Breast epithelium (tissue), 4 donors: Measurements from ENCODE around the gene GDF2. TPM values are rescaled to one million over a fixed set of nuclear protein-coding genes. Genes with fewer than 3 reads are reported as not detected.

Experiments used
- DNase-seq, 2 donors: peaks; one replicate each; pipeline ENCODE4 v3.0.0-alpha.2; 2019; ENCODE audit warnings: low spot score in 2 of 2
- H3K27ac ChIP-seq, 2 donors: fragments of 200-600 bp; sonication (generic) in 1 of 2; one replicate each; pipeline ENCODE4 v1.5.1; 2016 to 2019; ENCODE audit warnings: mild to moderate bottlenecking in 1 of 2
- H3K27me3 ChIP-seq, 2 donors: fragments of 200-600 bp; sonication (generic) in 1 of 2; one replicate each; pipeline versions ENCODE4 v1.5.1 to v1.6.0; 2017 to 2019; ENCODE audit warnings: control low read depth in 1 of 2, mild to moderate bottlenecking in 1 of 2
- H3K36me3 ChIP-seq: fragments of 200-600 bp; one replicate; pipeline ENCODE4 v1.5.1; 2019
- H3K4me1 ChIP-seq, 2 donors: fragments of 200-600 bp; sonication (generic); one replicate each; pipeline ENCODE4 v1.5.1; 2016 to 2019; ENCODE audit warnings: control low read depth in 1 of 2
- H3K4me3 ChIP-seq, 3 donors: fragments of 200-600 bp; sonication (generic); 1 replicate in 2 of 3; 2 replicates in 1 of 3; pipeline ENCODE4 v1.5.1; 2016 to 2019; ENCODE audit warnings: mild to moderate bottlenecking in 3 of 3, moderate library complexity in 2 of 3
- H3K9me3 ChIP-seq, 2 donors: fragments of 200-600 bp; sonication (generic) in 1 of 2; one replicate each; pipeline ENCODE4 v1.5.1; 2016 to 2019; ENCODE audit warnings: control low read depth in 1 of 2
- CTCF ChIP-seq, 3 donors: fragments of 450-650 bp; IDR thresholded peaks; one replicate each; pipeline ENCODE4 v1.5.1; 2016 to 2017; ENCODE audit warnings: antibody characterized with exemption in 3 of 3, mild to moderate bottlenecking in 3 of 3, moderate library complexity in 3 of 3
- POLR2A ChIP-seq: fragments of 450-650 bp; IDR thresholded peaks from one replicate; pipeline ENCODE4 v1.6.1; 2016; ENCODE audit warnings: antibody characterized with exemption, mild to moderate bottlenecking, moderate library complexity
- POLR2AphosphoS5 ChIP-seq, 3 donors: sonication (generic); formaldehyde crosslinking; IDR thresholded peaks; one replicate each; pipeline ENCODE4 v1.6.1; 2017; ENCODE audit warnings: antibody characterized with exemption in 3 of 3
- intact Hi-C: fragments of 100-400 bp; cut with DNase I; formaldehyde crosslinking; loops from one replicate; pipeline ENCODE4 v1.15.1; 2023; ENCODE audit warnings: low total_unique reads
- total RNA-seq, 3 donors: library from RNA; depleted of rRNA; stranded (reverse); fragments of >200 nt; gene quantifications; one replicate each; pipeline ENCODE4 v1.1.0, GENCODE V29; 2016

GDF2 gene
- total RNA-seq, 3 donors from 2014 or later, result not detected

- TF ChIP-seq CTCF (IDR thresholded peaks at IDR 0.05), result no peak
- no peak for TF ChIP-seq POLR2AphosphoS5 (IDR thresholded peaks at IDR 0.05)
- TF ChIP-seq POLR2A, result no peak
- H3K9me3 ChIP-seq, result no peaks in the 10 kb centered on the region
- no peak for DNase-seq
- intact Hi-C loops, result no loop called here
- H3K4me1 ChIP-seq, result no peaks in the 10 kb centered on the region
- H3K27ac ChIP-seq, result no peak overlapping the region
- no peaks in the 10 kb centered on the region for H3K27me3 ChIP-seq
- H3K4me3 ChIP-seq, result no peak overlapping the region
- no peaks in the 10 kb centered on the region for H3K36me3 ChIP-seq
These were observed 5.0 kb upstream of the GDF2 start for GRCh38 chr10:47317251-47317650.

GRCh38 chr10:47318706-47319105 lies 3.5 kb upstream of the GDF2 start:
- H3K9me3 ChIP-seq, result no peaks in the 10 kb centered on the region
- H3K36me3 ChIP-seq, result no peaks in the 10 kb centered on the region
- no peaks in the 10 kb centered on the region for H3K4me1 ChIP-seq
- intact Hi-C loops, result no loop called here
- no peak for TF ChIP-seq POLR2A
- no peak for TF ChIP-seq POLR2AphosphoS5 (IDR thresholded peaks at IDR 0.05)
- no peak for TF ChIP-seq CTCF (IDR thresholded peaks at IDR 0.05)
- no peak overlapping the region for H3K4me3 ChIP-seq
- H3K27me3 ChIP-seq, result no peaks in the 10 kb centered on the region
- DNase-seq, result no peak
- no peak overlapping the region for H3K27ac ChIP-seq

- no peaks in the 10 kb centered on the region for H3K27me3 ChIP-seq
- no peak overlapping the region for H3K4me3 ChIP-seq
- no peaks in the 10 kb centered on the region for H3K4me1 ChIP-seq
- no peak overlapping the region for H3K27ac ChIP-seq
- DNase-seq, result no peak
- H3K36me3 ChIP-seq, result no peaks in the 10 kb centered on the region
- intact Hi-C loops, result no loop called here
- H3K9me3 ChIP-seq, result no peaks in the 10 kb centered on the region
- TF ChIP-seq CTCF (IDR thresholded peaks at IDR 0.05), result no peak
- no peak for TF ChIP-seq POLR2AphosphoS5 (IDR thresholded peaks at IDR 0.05)
- TF ChIP-seq POLR2A, result no peak
These were observed 2.5 kb upstream of the GDF2 start for GRCh38 chr10:47319784-47320183.

- DNase-seq, result no peak
- no peak overlapping the region for H3K27ac ChIP-seq
- TF ChIP-seq POLR2AphosphoS5 (IDR thresholded peaks at IDR 0.05) (no peak), POLR2A (no peak), CTCF (IDR thresholded peaks at IDR 0.05) (no peak)
- no peak overlapping the region for H3K4me3 ChIP-seq
- no peaks in the 10 kb centered on the region for H3K27me3 ChIP-seq
- no peaks in the 10 kb centered on the region for H3K4me1 ChIP-seq
- intact Hi-C loops, result no loop called here
- H3K36me3 ChIP-seq, result no peaks in the 10 kb centered on the region
- no peaks in the 10 kb centered on the region for H3K9me3 ChIP-seq
These were observed 1.4 kb upstream of the GDF2 start for GRCh38 chr10:47320812-47321211.

- Histone ChIP-seq H3K27ac (no peak overlapping the region), H3K4me1 (no peaks in the 10 kb centered on the region), H3K36me3 (no peaks in the 10 kb centered on the region), H3K9me3 (no peaks in the 10 kb centered on the region), H3K4me3 (no peak overlapping the region), H3K27me3 (no peaks in the 10 kb centered on the region)
- no peak for DNase-seq
- TF ChIP-seq CTCF (IDR thresholded peaks at IDR 0.05) (no peak), POLR2AphosphoS5 (IDR thresholded peaks at IDR 0.05) (no peak), POLR2A (no peak)
- intact Hi-C loops, result no loop called here
These were observed 596 bp upstream of the GDF2 start for GRCh38 chr10:47321521-47322195.
